GM12874 (cell line): ENCODE measurements around the gene RAD18.

Source experiments
- CTCF ChIP-seq: IDR thresholded peaks from 2 replicates; pipeline ENCODE4 v1.5.1; 2011; ENCODE audit warnings: low read depth, mild to moderate bottlenecking, control low read depth, low read length, moderate library complexity; ENCODE audit not compliant: insufficient read depth

The RAD18 gene

GRCh38 chr3:8884630-8885290 lies 78.5 kb downstream of the RAD18 start:
- no peak for TF ChIP-seq CTCF

- no peak for TF ChIP-seq CTCF
These were observed 80.6 kb downstream of the RAD18 start for GRCh38 chr3:8882642-8883041.

GRCh38 chr3:8882171-8882593 lies 81.1 kb downstream of the RAD18 start:
- no peak for TF ChIP-seq CTCF

GRCh38 chr3:8879347-8879944 lies 83.8 kb downstream of the RAD18 start:
- TF ChIP-seq CTCF: no peak

GRCh38 chr3:8875836-8876235 lies 87.4 kb downstream of the RAD18 start:
- TF ChIP-seq CTCF: no peak

GRCh38 chr3:8873740-8874139 lies 89.5 kb downstream of the RAD18 start:
- TF ChIP-seq CTCF: no peak

GRCh38 chr3:8872261-8872660 lies 91.0 kb downstream of the RAD18 start:
- TF ChIP-seq CTCF: no peak

GRCh38 chr3:8871306-8871705 lies 92.0 kb downstream of the RAD18 start:
- TF ChIP-seq CTCF: no peak
